ENCODE data around the gene KCNN4. TPM values are rescaled to one million over a fixed set of nuclear protein-coding genes. Genes with fewer than 3 reads are reported as not detected.

Gene KCNN4
- total and polyA plus RNA-seq, 10 of the 15 experiments (the other 5 are each of a cell fraction or from before 2014, with no cell fraction given), result 1.4 to 112 (median 77.9) TPM

DNA sequence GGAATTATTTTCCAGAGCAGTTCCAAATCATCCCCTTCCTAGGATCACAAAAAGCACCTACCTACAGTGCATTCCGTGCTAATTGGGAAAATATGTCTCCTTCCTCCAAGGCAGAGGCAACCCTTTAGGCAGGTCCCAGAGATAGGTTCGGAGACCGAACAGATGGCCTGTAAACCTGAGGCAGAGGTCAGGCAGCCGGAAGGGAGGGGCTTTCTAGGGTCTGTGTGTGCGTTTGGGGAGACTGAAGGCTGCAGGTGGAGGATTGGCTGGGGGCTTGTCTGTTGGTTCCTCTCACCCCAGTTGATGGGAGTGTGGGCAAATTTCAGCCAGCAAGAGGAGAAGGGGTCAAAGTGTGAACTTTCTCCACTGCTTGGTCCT, 7.1 kb downstream of the KCNN4 start (continued):
- TF ChIP-seq, protein P1, sequence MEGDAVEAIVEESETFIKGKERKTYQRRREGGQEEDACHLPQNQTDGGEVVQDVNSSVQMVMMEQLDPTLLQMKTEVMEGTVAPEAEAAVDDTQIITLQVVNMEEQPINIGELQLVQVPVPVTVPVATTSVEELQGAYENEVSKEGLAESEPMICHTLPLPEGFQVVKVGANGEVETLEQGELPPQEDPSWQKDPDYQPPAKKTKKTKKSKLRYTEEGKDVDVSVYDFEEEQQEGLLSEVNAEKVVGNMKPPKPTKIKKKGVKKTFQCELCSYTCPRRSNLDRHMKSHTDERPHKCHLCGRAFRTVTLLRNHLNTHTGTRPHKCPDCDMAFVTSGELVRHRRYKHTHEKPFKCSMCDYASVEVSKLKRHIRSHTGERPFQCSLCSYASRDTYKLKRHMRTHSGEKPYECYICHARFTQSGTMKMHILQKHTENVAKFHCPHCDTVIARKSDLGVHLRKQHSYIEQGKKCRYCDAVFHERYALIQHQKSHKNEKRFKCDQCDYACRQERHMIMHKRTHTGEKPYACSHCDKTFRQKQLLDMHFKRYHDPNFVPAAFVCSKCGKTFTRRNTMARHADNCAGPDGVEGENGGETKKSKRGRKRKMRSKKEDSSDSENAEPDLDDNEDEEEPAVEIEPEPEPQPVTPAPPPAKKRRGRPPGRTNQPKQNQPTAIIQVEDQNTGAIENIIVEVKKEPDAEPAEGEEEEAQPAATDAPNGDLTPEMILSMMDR (IDR thresholded peaks at IDR 0.05 in 2 of 3, conservative IDR thresholded peaks at IDR 0.05 in 1 of 3; ENCODE audit: control insufficient read depth in 2 of 3, extremely low read depth in 1 of 3, insufficient read depth in 1 of 3, low read depth in 3 of 3, low read length in 3 of 3), result no peak
- TF ChIP-seq PRDM15 (CRISPR knock-in tag; IDR thresholded peaks at IDR 0.05), result no peak

GRCh38 chr19:43769256-43769655, 11.5 kb downstream of the KCNN4 start:
- POLR2A ChIA-PET, result interaction anchor here (14.8 to 18.9 kb wide), 2 partner anchors 9 to 19 kb away, joined by 307 to 389 read pairs; partner anchors contain the start of genes KCNN4 and SMG9
- TF ChIP-seq MTA3 (IDR thresholded peaks at IDR 0.05; ENCODE audit: borderline replicate concordance, low read length) (no peak), POLR2A (IDR thresholded peaks at IDR 0.05; ENCODE audit: low read depth, low read length) (peak; percentile 30; the same call in 1 of the 2 replicates)
- Histone ChIP-seq H3K79me2 (ENCODE audit: control insufficient read depth, insufficient read depth, low read length) (no peaks in the 10 kb centered on the region), H3K9ac (ENCODE audit: control insufficient read depth, insufficient read depth, low read length) (no peak overlapping the region), H3K36me3 (ENCODE audit: control insufficient read depth in 2 of 2, insufficient read depth in 2 of 2, low read length in 1 of 2) (peaks cover 51 to 61% of the 10 kb centered on the region in 2 experiments), H3K27ac (ENCODE audit: control insufficient read depth, insufficient read depth) (no peak overlapping the region), H2AFZ (ENCODE audit: control insufficient read depth, low read depth, low read length) (no peak overlapping the region), H3K4me2 (ENCODE audit: control insufficient read depth, insufficient read depth) (no peak overlapping the region), H4K20me1 (ENCODE audit: control insufficient read depth, insufficient read depth) (no peaks in the 10 kb centered on the region), H3K27me3 (replicated peaks in 1 of 2; ENCODE audit: control insufficient read depth in 2 of 2, insufficient read depth in 2 of 2, low read length in 1 of 2) (no peaks in the 10 kb centered on the region), H3K4me1 (ENCODE audit: control insufficient read depth, insufficient read depth, low read length) (peaks cover 39% of the 10 kb centered on the region), H3K4me3 (no peak overlapping the region), H3K9me3 (replicated peaks; ENCODE audit: control insufficient read depth, insufficient read depth, low read length) (no peaks in the 10 kb centered on the region)
- ATAC-seq (no peak), DNase-seq (ENCODE audit: low read depth, low spot score) (no peak), FAIRE-seq (no peak)
- 91% methylated on average over 14 of the region's 14 CpGs for WGBS (ENCODE audit: insufficient coverage, insufficient replicate concordance, low lambda C conversion rate, missing lambda C conversion rate)
- intact Hi-C loops (cut with micrococcal nuclease; ENCODE audit: unreplicated experiment) (no loop called here), in situ Hi-C loops (cut with MboI) (loop anchor here (25.0 kb wide), 2 partner anchors 1693 to 1832 kb away; partner anchors contain the start of genes ERFL and FOSB)
- SMC1A ChIA-PET (ENCODE audit: uncharacterized antibody, unreplicated experiment), result interaction anchor here (0.6 to 20.1 kb wide), 4 partner anchors 9 to 922 kb away, joined by 4 to 325 read pairs (median 137); partner anchors contain the start of genes KCNN4 and SMG9
- CTCF ChIA-PET, result interaction anchor here (1.1 to 20.8 kb wide), 4 partner anchors 9 to 23 kb away, joined by 4 to 324 read pairs (median 148); partner anchors contain the start of genes KCNN4 and SMG9
- BruUV-seq (replicated peaks), result no TSS peak
- RAD21 ChIA-PET (ENCODE audit: unreplicated experiment), result interaction anchor here (1.5 to 7.6 kb wide), 2 partner anchors 9 to 22 kb away, joined by 3 to 148 read pairs; partner anchors contain the start of gene KCNN4
